GM12892 (cell line): ENCODE data around the gene PPM1L.

Source experiments
- POLR2A ChIP-seq: IDR thresholded peaks from 2 replicates; pipeline ENCODE4 v1.6.1; 2011; ENCODE audit warnings: low read depth, low read length, control low read depth
- POLR2AphosphoS5 ChIP-seq: IDR thresholded peaks from 2 replicates; pipeline ENCODE4 v1.6.1; 2011; ENCODE audit warnings: low read depth, low read length, control low read depth
- TAF1 ChIP-seq: IDR thresholded peaks from 2 replicates; pipeline ENCODE4 v1.6.1; 2011; ENCODE audit warnings: low read depth, mild to moderate bottlenecking, control low read depth, low read length, borderline replicate concordance

- TF ChIP-seq TAF1 (no peak), POLR2AphosphoS5 (no peak), POLR2A (no peak)
Observed at GRCh38 chr3:160831401-160831800, 75.4 kb downstream of the PPM1L start.
